ENCODE measurements around the gene ARID5B.

The ARID5B gene

GRCh38 chr10:62077330-62078015 is 176.0 kb downstream of the ARID5B start:
- peaks cover 3 to 7% of the 10 kb centered on the region in 2 donors for H3K9me3 Mint-ChIP-seq
- H3K27ac Mint-ChIP-seq: peak overlapping the region; percentile 85
- H3K36me3 Mint-ChIP-seq: peaks cover 70 to 83% of the 10 kb centered on the region in 2 donors
- H3K27me3 Mint-ChIP-seq: no peaks in the 10 kb centered on the region
- H3K4me3 Mint-ChIP-seq: peak overlapping the region in 1 of 2 donors; percentile 8
- peaks cover 50 to 84% of the 10 kb centered on the region in 2 donors for H3K4me1 Mint-ChIP-seq
- DNase-seq (no peak), ATAC-seq (replicated peaks) (no peak)

- Mint-ChIP-seq H3K27ac (peak overlapping the region; percentile 99), H3K9me3 (peaks cover 3 to 5% of the 10 kb centered on the region in 2 donors), H3K36me3 (peaks cover 50 to 75% of the 10 kb centered on the region in 2 donors), H3K4me3 (peak overlapping the region; percentile 54 to 76), H3K4me1 (peaks cover 49 to 89% of the 10 kb centered on the region in 2 donors), H3K27me3 (no peaks in the 10 kb centered on the region)
- ATAC-seq (replicated peaks) (peak; percentile 65 to 74), DNase-seq (peak; percentile 64)
These were observed 178.5 kb downstream of the ARID5B start for GRCh38 chr10:62079885-62080559.

- ATAC-seq (replicated peaks) (no peak), DNase-seq (no peak)
- peak overlapping the region; percentile 6 to 32 for H3K4me3 Mint-ChIP-seq
- H3K9me3 Mint-ChIP-seq: peaks cover 3 to 5% of the 10 kb centered on the region in 2 donors
- H3K27ac Mint-ChIP-seq: peak overlapping the region; percentile 99
- H3K36me3 Mint-ChIP-seq: peaks cover 52 to 76% of the 10 kb centered on the region in 2 donors
- H3K4me1 Mint-ChIP-seq: peaks cover 52 to 91% of the 10 kb centered on the region in 2 donors
- no peaks in the 10 kb centered on the region for H3K27me3 Mint-ChIP-seq
These were observed 179.4 kb downstream of the ARID5B start for GRCh38 chr10:62080905-62081304.

- H3K36me3 Mint-ChIP-seq: peaks cover 52 to 75% of the 10 kb centered on the region in 2 donors
- peak overlapping the region; percentile 99 for H3K27ac Mint-ChIP-seq
These were observed 180.1 kb downstream of the ARID5B start for GRCh38 chr10:62081341-62082270.

GRCh38 chr10:62082271-62082656 is 180.8 kb downstream of the ARID5B start:
- Mint-ChIP-seq H3K4me1 (peaks cover 46 to 88% of the 10 kb centered on the region in 2 donors), H3K27ac (peak overlapping the region; percentile 99), H3K4me3 (peak overlapping the region; percentile 36 to 57), H3K27me3 (no peaks in the 10 kb centered on the region), H3K36me3 (peaks cover 51 to 73% of the 10 kb centered on the region in 2 donors), H3K9me3 (peaks cover 3 to 5% of the 10 kb centered on the region in 2 donors)
- DNase-seq: no peak
- ATAC-seq (replicated peaks): no peak

More at GRCh38 chr10:62081341-62082270, 180.1 kb downstream of the ARID5B start:
- peaks cover 3 to 5% of the 10 kb centered on the region in 2 donors for H3K9me3 Mint-ChIP-seq
- H3K4me3 Mint-ChIP-seq: peak overlapping the region; percentile 36 to 57
- H3K4me1 Mint-ChIP-seq: peaks cover 51 to 90% of the 10 kb centered on the region in 2 donors
- ATAC-seq (replicated peaks): no peak
- no peak for DNase-seq
- no peaks in the 10 kb centered on the region for H3K27me3 Mint-ChIP-seq

GRCh38 chr10:62082729-62083411 is 181.4 kb downstream of the ARID5B start:
- ATAC-seq (replicated peaks): peak; percentile 69 to 76
- peaks cover 42 to 87% of the 10 kb centered on the region in 2 donors for H3K4me1 Mint-ChIP-seq
- peaks cover 3 to 5% of the 10 kb centered on the region in 2 donors for H3K9me3 Mint-ChIP-seq
- H3K27me3 Mint-ChIP-seq: no peaks in the 10 kb centered on the region
- peak overlapping the region; percentile 99 for H3K27ac Mint-ChIP-seq
- H3K36me3 Mint-ChIP-seq: peaks cover 49 to 72% of the 10 kb centered on the region in 2 donors
- DNase-seq: peak; percentile 51
- peak overlapping the region; percentile 57 to 63 for H3K4me3 Mint-ChIP-seq

GRCh38 chr10:62083412-62084267 is 182.1 kb downstream of the ARID5B start:
- Mint-ChIP-seq H3K27ac (peak overlapping the region; percentile 99), H3K4me1 (peaks cover 45 to 87% of the 10 kb centered on the region in 2 donors), H3K4me3 (peak overlapping the region; percentile 57 to 63), H3K27me3 (no peaks in the 10 kb centered on the region), H3K36me3 (peaks cover 49 to 72% of the 10 kb centered on the region in 2 donors), H3K9me3 (peaks cover 3 to 5% of the 10 kb centered on the region in 2 donors)
- ATAC-seq (replicated peaks) (no peak), DNase-seq (peak; percentile 23)

- Mint-ChIP-seq H3K4me3 (no peak overlapping the region), H3K27ac (peak overlapping the region; percentile 95), H3K36me3 (peaks cover 54 to 75% of the 10 kb centered on the region in 2 donors), H3K4me1 (peaks cover 44 to 85% of the 10 kb centered on the region in 2 donors), H3K9me3 (peaks cover 3 to 4% of the 10 kb centered on the region in 2 donors), H3K27me3 (no peaks in the 10 kb centered on the region)
- DNase-seq: no peak
- ATAC-seq (replicated peaks): no peak
These were observed 183.0 kb downstream of the ARID5B start for GRCh38 chr10:62084451-62084850.

- H3K27ac Mint-ChIP-seq: peak overlapping the region; percentile 95
- peak overlapping the region; percentile 36 to 63 for H3K4me3 Mint-ChIP-seq
- no peaks in the 10 kb centered on the region for H3K9me3 Mint-ChIP-seq
- ATAC-seq (replicated peaks) (no peak), DNase-seq (no peak)
- H3K36me3 Mint-ChIP-seq: peaks cover 50 to 75% of the 10 kb centered on the region in 2 donors
- no peaks in the 10 kb centered on the region for H3K27me3 Mint-ChIP-seq
- peaks cover 39 to 82% of the 10 kb centered on the region in 2 donors for H3K4me1 Mint-ChIP-seq
These were observed 183.9 kb downstream of the ARID5B start for GRCh38 chr10:62085404-62085803.

GRCh38 chr10:62085821-62086220 is 184.3 kb downstream of the ARID5B start:
- peak overlapping the region; percentile 36 to 63 for H3K4me3 Mint-ChIP-seq
- no peaks in the 10 kb centered on the region for H3K9me3 Mint-ChIP-seq
- no peak for ATAC-seq (replicated peaks)
- peaks cover 38 to 81% of the 10 kb centered on the region in 2 donors for H3K4me1 Mint-ChIP-seq
- H3K36me3 Mint-ChIP-seq: peaks cover 51 to 76% of the 10 kb centered on the region in 2 donors
- no peak for DNase-seq
- H3K27me3 Mint-ChIP-seq: no peaks in the 10 kb centered on the region
- H3K27ac Mint-ChIP-seq: peak overlapping the region; percentile 95

GRCh38 chr10:62087329-62087728 is 185.8 kb downstream of the ARID5B start:
- H3K27ac Mint-ChIP-seq: peak overlapping the region; percentile 52
- DNase-seq (no peak), ATAC-seq (replicated peaks) (no peak)
- peaks cover 59 to 81% of the 10 kb centered on the region in 2 donors for H3K36me3 Mint-ChIP-seq
- no peak overlapping the region for H3K4me3 Mint-ChIP-seq
- no peaks in the 10 kb centered on the region for H3K27me3 Mint-ChIP-seq
- peaks cover 37 to 81% of the 10 kb centered on the region in 2 donors for H3K4me1 Mint-ChIP-seq
- no peaks in the 10 kb centered on the region for H3K9me3 Mint-ChIP-seq

- H3K4me3 Mint-ChIP-seq: no peak overlapping the region
- no peaks in the 10 kb centered on the region for H3K9me3 Mint-ChIP-seq
- ATAC-seq (replicated peaks) (no peak), DNase-seq (no peak)
- H3K27me3 Mint-ChIP-seq: no peaks in the 10 kb centered on the region
- H3K27ac Mint-ChIP-seq: peak overlapping the region; percentile 52
- peaks cover 40 to 82% of the 10 kb centered on the region in 2 donors for H3K4me1 Mint-ChIP-seq
- H3K36me3 Mint-ChIP-seq: peaks cover 71 to 88% of the 10 kb centered on the region in 2 donors
These were observed 187.3 kb downstream of the ARID5B start for GRCh38 chr10:62088786-62089185.

Data from stimulated activated naive B cell treated with anti-CD40 and anti-IgM and Interleukin-4, amounts not matched to agents 10 μg/mL and 1 μg/mL and 100 μg/mL, for 72 hours (primary cell).